Measurements from ENCODE around the gene SYT7. TPM values are rescaled to one million over a fixed set of nuclear protein-coding genes. Genes with fewer than 3 reads are reported as not detected.
"Not testable (repeated sequence)": the region's sequence is repeated elsewhere in the genome, so short reads cannot be mapped to it uniquely, and the experiment has no call there.

Gene SYT7
- polyA plus RNA-seq, 3 donors: 4.2 to 10.3 (median 4.8) TPM

DNA sequence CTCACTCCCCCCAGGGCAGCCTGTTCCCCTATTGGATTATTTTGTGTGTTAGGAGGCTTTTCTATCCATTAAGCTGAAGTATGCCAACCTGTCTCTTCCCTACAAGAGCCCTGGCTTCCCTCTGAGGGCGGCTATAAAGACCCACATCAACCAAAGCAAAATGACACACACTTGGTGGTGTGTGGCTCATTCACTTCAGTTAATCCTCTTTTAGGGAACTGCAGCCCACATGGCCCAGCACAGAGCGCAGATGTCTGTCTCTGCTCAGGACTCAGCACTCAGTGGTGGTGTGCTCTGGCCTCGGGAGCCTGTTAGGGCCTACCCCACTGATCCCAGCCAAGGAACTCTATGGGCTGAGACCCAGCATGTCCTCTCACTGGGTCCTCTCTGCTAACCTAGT lies 104.5 kb downstream of the SYT7 start:
- DNase-seq (ENCODE audit: extremely low read depth in 1 of 11, low read depth in 9 of 11, low spot score in 4 of 11): no peak

DNA sequence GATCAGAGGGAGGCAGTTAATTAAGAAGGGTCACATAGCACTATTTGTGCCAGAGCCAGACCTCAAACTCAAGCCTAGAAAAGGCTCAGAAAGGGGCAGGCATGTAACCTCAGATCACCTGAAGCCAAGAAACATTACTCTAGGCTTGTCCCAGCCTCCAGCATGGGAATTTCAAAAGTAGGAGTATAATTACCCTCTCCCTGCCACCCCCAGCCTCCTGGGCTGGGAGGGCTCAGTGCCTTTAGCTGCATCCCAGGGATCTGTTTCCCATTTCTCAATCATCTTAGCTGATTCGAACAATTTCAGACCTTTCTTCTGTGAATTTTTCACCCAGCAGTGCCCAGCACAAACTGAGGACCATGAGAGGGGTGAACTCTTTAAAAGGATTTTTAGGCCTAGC lies 105.4 kb downstream of the SYT7 start:
- no peak for DNase-seq (ENCODE audit: extremely low read depth in 1 of 11, low read depth in 9 of 11, low spot score in 4 of 11)

- DNase-seq (ENCODE audit: extremely low read depth in 1 of 11, low read depth in 9 of 11, low spot score in 4 of 11): no peak
Observed at GRCh38 chr11:61474013-61474643, 106.7 kb downstream of the SYT7 start.

GRCh38 chr11:61473370-61474012 lies 107.4 kb downstream of the SYT7 start:
- no peak for DNase-seq (ENCODE audit: extremely low read depth in 1 of 11, low read depth in 9 of 11, low spot score in 4 of 11)

DNA sequence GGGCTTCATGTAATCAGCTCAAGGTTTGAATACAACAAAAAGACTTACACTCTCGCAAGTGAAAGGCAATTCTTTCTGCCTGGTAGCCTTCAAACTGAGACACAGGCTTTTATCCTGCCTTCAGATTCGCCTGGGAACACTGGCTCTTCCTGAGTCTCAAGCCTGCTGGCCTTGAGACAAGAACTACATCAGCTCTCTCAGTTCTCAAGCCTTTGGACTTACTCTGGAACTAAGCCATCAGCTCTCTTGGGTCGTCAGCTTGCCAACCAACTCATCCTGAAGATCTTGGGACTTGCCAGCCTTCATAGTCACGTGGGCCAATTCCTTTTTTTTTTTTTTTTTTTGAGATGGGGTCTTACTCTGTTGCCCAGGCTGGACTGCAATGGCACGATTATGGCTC lies 108.0 kb downstream of the SYT7 start:
- DNase-seq (ENCODE audit: extremely low read depth in 1 of 11, low read depth in 9 of 11, low spot score in 4 of 11): no peak

DNA sequence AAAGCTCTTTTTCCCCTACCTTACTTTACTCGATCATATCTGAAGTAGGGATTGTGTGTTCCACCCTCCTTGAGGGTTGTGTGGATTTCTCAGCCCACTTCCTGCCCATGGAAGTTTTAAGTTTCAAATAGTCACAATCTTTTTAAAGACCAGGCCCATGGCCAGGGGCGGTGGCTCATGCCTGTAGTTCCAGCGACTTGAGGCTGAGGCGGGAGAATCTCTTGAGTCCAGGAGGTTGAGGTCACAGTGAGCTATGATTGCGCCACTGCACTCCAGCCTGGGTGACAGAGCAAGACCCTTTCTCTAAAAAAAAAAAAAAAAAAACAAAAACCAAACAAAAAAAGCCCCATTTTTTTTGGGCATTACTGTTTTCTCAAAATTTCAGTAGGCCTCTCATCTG lies 108.6 kb downstream of the SYT7 start:
- no peak for DNase-seq (ENCODE audit: extremely low read depth in 1 of 11, low read depth in 9 of 11, low spot score in 4 of 11)

DNA sequence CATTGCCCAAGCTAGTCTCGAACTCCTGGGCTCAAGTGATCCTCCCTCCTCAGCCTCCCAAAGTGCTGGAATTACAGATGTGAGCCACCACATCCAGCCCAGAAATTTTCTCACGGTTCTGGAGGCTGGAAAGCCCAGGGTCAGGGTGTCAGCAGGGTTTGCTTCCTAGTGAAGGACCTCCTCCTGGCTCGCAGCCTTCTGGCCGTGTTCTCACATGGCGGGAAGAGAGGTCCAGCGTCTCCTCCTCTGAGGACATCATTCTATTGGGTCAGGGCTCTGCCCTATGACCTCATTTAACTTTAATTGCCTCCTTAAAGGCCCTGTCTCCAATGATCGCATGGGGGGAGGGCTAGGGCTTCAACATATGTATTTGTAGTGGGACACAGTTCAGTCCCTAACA lies 112.9 kb downstream of the SYT7 start:
- no peak for DNase-seq (ENCODE audit: extremely low read depth in 1 of 11, low read depth in 9 of 11, low spot score in 4 of 11)

- not testable (repeated sequence) for DNase-seq (ENCODE audit: extremely low read depth in 1 of 11, low read depth in 9 of 11, low spot score in 4 of 11)
Observed at GRCh38 chr11:61467602-61468001, 113.3 kb downstream of the SYT7 start.

Other genes with a start within 250 kb of the SYT7 start
- 100 to 1,000 TPM; 227 to 256 (median 230) TPM for gene DDB1, start 248.0 kb downstream of the SYT7 start, polyA plus RNA-seq (ENCODE audit: insufficient read length in 3 of 3)
- 10 to 100 TPM; 50.3 to 67.4 (median 62.4) TPM for gene TKFC, start 247.8 kb downstream of the SYT7 start, polyA plus RNA-seq (ENCODE audit: insufficient read length in 3 of 3)
- gene CYB561A3, start 219.2 kb downstream of the SYT7 start, polyA plus RNA-seq (ENCODE audit: insufficient read length in 3 of 3): 10 to 100 TPM; 25.7 to 28.3 (median 27.9) TPM
- 10 to 100 TPM; 42.0 to 44.9 (median 43.1) TPM for gene TMEM138, start 218.7 kb downstream of the SYT7 start, polyA plus RNA-seq (ENCODE audit: insufficient read length in 3 of 3)
- 10 to 100 TPM; 29.4 to 35.6 (median 34.3) TPM for gene TMEM216, start 188.5 kb downstream of the SYT7 start, polyA plus RNA-seq (ENCODE audit: insufficient read length in 3 of 3)
- gene CPSF7, start 151.1 kb downstream of the SYT7 start, polyA plus RNA-seq (ENCODE audit: insufficient read length in 3 of 3): 100 to 1,000 TPM in 2 of 3 donors, 10 to 100 TPM in 1; 99.7 to 121 (median 109) TPM
- 10 to 100 TPM; 50.2 to 53.7 (median 50.4) TPM for gene SDHAF2, start 151.0 kb downstream of the SYT7 start, polyA plus RNA-seq (ENCODE audit: insufficient read length in 3 of 3)
- 10 to 100 TPM in 1 of 3 donors, 1 to 10 TPM in 2; 1.1 to 15.3 (median 1.2) TPM for gene LRRC10B, start 72.3 kb downstream of the SYT7 start, polyA plus RNA-seq (ENCODE audit: insufficient read length in 3 of 3)
- gene DAGLA, start 99.3 kb upstream of the SYT7 start, polyA plus RNA-seq (ENCODE audit: insufficient read length in 3 of 3): 1 to 10 TPM; 3.2 to 4.6 (median 4.4) TPM
- gene MYRF, start 171.6 kb upstream of the SYT7 start, polyA plus RNA-seq (ENCODE audit: insufficient read length in 3 of 3): 10 to 100 TPM; 21.7 to 27.8 (median 23.4) TPM
- gene TMEM258, start 211.5 kb upstream of the SYT7 start, polyA plus RNA-seq (ENCODE audit: insufficient read length in 3 of 3): 100 to 1,000 TPM; 152 to 191 (median 165) TPM
- gene FEN1, start 211.8 kb upstream of the SYT7 start, polyA plus RNA-seq (ENCODE audit: insufficient read length in 3 of 3): 10 to 100 TPM; 30.6 to 49.0 (median 45.8) TPM
- gene FADS1, start 235.9 kb upstream of the SYT7 start, polyA plus RNA-seq (ENCODE audit: insufficient read length in 3 of 3): 10 to 100 TPM; 52.2 to 54.9 (median 54.7) TPM
- 100 to 1,000 TPM in 2 of 3 donors, 10 to 100 TPM in 1; 95.4 to 118 (median 113) TPM for gene FADS2, start 247.2 kb upstream of the SYT7 start, polyA plus RNA-seq (ENCODE audit: insufficient read length in 3 of 3)

Measured in renal cortex interstitium (tissue), 11 donors.